Measurements from ENCODE around the gene TNS3.

DNA sequence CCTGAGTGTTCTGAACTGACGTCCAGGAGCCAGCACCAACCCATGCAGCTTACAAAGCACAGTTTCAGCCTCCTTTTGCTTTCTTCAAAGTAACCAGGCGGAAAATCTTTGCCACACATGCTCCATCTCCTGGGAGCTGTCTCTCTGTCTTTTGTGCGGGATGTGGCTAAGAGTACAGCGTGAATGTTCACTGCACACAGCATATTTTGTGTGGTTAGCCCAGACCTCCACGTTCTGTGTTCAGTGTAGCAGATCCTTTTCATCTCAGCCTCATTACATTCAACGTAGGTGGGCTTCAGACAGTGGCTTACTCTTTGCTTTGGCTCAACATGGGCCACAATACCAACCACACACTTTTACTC is 200.8 kb downstream of the TNS3 start:
- TF ChIP-seq POLR2A (IDR thresholded peaks at IDR 0.05; ENCODE audit: extremely low read depth, insufficient read length) (no peak), CTCF (IDR thresholded peaks at IDR 0.05; ENCODE audit: low read depth, low read length) (no peak), MYC (IDR thresholded peaks at IDR 0.05; ENCODE audit: low read depth, low read length) (no peak)
